ENCODE results near the gene LGMN.
A peak's percentile ranks its signal among the peaks of the same experiment; 100 is the strongest.
"Not testable (repeated sequence)": the region's sequence is repeated elsewhere in the genome, so short reads cannot be mapped to it uniquely, and the experiment has no call there.

LGMN gene

GRCh38 chr14:92759679-92760523, 11.5 kb upstream of the LGMN start:
- no peak for DNase-seq

DNA sequence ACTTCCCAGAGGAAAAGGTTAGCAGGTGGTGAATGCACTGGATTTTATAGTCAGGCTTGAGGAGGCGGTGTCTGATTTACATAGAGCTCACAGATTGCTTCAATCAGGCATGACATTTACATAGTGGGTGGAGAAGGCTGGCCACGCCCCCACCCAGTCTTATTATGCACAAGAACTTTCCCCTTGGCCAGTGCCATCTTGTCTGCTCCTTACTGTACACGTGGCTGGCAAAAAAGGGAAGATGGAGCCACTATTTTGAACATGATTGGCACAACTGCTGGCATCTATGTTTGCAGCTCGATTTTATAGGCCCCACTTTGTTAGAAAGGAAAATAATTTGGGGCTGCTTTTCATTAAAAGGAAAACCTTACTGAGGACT, 10.9 kb upstream of the LGMN start:
- no peak for DNase-seq

DNA sequence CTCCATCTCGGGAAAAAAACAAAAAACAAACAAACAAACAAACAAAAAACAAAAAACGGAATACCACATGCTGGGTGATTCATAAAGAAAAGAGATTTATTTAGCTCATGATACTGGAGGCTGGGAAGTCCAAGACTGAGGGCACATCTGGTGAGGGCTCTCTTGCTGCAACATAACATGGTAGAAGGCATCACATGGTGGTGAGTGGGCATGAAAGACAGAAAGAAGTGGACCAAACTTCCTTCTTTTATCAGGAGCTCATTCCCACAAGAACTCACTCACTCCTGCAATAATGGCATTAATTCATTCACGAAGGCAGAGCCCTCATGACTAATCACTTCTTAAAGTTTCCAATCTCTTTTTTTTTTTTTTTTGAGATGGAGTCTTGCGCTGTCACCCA, 8.0 kb upstream of the LGMN start:
- DNase-seq = no peak

- DNase-seq = no peak
These were observed 7.1 kb upstream of the LGMN start for GRCh38 chr14:92755495-92755894.

DNA sequence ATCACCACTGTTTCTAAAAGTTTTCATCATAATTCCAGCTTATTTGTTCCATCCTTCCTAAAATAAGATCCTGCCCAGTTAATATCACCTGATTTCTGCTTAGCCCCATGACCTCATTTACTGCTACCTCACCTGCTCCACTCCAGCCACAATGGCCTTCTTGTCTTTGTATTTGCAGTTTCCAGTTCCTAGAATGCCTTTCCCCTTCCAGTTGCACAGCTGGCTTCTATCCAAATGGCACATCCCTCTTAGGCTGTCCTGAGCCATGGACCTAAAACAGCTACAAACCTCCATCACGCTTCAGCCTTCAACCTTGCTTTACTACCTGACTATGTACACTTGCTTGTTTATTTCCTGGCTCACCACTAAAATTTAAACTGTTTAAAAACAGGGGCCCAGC, 6.5 kb upstream of the LGMN start:
- DNase-seq = no peak

DNA sequence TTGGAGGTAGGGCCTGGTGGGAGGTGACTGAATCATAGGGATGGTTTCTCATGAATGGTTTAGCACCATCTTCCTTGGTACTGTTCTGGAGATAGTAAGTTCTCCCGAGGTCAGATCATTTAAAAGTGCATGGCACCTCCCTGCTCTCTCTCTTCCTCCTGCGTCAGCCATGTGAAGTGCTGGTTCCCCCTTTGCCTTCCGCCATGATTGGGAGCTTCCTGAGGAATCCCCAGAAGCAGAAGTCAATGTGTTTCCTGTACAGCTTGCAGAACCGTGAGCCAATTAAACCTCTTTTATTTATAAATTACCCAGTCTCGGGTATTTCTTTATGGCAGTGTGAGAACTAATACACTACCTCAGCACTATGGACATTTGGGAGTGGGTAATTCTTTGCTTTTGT, 4.8 kb upstream of the LGMN start:
- no peak for DNase-seq

GRCh38 chr14:92751819-92752218, 3.4 kb upstream of the LGMN start:
- no peak for DNase-seq

- no peak for DNase-seq
These were observed 2.6 kb upstream of the LGMN start for GRCh38 chr14:92750994-92751400.

DNA sequence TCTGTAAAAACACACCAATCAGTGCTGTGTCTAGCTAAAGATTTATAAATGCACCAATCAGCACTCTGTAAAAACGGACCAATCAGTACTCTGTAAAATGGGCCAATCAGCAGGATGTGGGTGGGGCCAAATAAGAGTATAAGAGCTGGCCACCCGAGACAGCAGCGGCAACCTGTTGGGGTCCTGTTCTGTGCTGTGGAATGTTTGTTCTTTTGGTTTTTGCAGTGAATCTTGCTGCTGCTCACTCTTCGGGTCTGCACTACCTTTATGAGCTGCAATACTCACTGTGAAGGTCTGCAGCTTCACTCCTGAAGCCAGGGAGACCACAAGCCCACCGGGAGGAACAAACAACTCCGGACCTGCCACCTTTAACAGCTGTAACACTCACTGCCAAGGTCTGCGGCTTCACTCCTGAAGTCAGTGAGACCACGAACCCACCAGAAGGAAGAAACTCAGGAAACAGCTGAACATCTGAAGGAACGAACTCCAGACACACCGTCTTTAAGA, 1.8 kb upstream of the LGMN start:
- not testable (repeated sequence) for DNase-seq

DNA sequence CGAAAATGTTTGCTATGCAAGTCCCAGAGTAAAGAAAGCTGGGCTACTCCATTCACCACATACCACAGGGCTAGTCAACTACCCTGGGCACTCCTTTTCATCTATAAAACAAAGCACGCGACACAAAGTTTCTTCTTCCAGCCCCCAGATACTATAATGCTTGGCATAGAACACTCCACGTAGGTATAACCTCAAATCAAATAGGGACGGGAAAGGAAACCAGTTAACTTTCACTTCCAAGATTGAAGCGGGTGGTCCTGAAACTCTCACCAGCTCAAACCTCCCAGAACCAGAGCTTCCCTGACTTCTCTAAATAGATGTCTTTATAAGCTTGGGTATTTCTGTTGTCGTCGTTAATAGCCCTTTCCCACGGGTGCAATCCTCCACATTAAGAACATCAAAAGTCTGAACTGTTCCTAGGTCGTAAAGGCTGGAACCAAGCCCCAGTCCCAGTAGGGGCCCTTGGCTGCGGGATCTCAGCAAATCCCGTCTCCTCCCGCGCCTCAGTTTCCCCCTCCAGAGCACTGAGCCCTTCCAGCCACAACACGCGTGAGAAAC, 647 bp downstream of the LGMN start:
- DNase-seq = no peak

- no peak for DNase-seq
These were observed 4.2 kb downstream of the LGMN start for GRCh38 chr14:92744198-92744597.

GRCh38 chr14:92740440-92740839, 8.0 kb downstream of the LGMN start:
- DNase-seq = no peak

- DNase-seq = no peak
These were observed 10.7 kb downstream of the LGMN start for GRCh38 chr14:92737619-92738188.

- DNase-seq = no peak
These were observed 11.2 kb downstream of the LGMN start for GRCh38 chr14:92737206-92737605.

GRCh38 chr14:92735344-92735743, 13.1 kb downstream of the LGMN start:
- DNase-seq = no peak

DNA sequence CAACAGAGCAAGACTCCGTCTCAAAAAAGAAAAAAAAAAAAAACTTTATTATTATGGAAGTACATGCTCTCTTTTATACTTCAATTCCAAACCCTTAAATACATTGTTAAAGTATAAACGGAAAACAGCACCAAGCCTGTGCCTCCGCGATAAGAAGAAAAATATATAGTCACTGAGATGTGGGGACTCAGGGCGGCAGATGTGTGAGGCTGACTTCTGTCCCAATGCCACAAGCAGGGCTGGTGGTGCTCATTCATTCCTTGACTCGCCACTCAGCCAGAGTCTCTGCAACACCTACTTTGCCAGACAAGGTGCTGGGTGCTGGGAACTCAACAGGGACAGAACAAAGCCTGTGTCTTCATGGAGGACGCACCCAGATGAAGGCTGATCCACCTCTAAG, 13.8 kb downstream of the LGMN start:
- no peak for DNase-seq

- no peak for DNase-seq
These were observed 15.4 kb downstream of the LGMN start for GRCh38 chr14:92733007-92733406.

- no peak for DNase-seq
These were observed 16.8 kb downstream of the LGMN start for GRCh38 chr14:92731622-92732115.

GRCh38 chr14:92729634-92730358, 18.6 kb downstream of the LGMN start:
- DNase-seq = peak; percentile 22

DNA sequence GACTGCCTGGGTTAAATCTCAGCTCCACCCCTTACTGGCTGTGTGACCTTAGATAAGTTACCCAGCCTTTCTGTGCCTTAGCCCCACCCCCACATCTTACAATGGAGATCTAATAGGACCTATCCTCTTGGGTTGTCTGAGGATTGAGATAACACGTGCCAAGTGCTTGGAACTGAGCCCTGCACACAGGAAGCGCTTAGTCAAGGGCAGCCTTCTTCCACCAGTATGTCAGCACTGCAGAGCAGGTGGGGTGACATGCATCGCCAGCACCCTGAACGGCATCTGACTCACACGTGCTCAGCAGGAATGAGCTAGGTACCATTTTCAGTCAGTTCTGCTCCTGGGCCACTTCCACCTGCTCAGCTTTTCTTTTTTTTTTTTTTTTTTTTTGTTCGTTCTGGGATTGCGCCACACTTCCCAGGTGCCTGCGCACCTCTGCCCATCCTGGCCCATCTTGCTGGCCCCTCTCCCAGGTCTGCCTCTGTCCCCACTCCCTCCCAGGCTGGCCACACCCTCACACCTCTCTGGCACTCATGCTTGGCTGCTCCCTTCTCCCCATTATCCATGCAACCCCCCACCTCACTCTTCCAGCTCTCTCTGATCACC, 19.6 kb downstream of the LGMN start:
- peak; percentile 20 for DNase-seq

DNA sequence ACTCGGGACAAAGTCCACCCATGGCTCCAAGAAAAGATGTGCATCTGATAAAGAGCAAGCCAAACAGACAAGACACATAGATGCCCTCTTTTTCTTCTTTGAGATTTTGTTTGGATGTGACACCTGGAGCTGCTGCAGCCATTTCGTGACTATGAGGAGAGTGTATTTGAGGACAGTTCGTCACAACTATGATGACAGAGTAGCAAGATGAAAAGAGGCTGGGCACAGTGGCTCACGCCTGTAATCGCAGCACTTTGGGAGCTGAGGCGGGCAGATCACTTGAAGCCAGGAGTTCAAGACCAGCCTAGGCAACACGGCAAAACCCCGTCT, 21.5 kb downstream of the LGMN start:
- DNase-seq = no peak

GRCh38 chr14:92726135-92726932, 22.1 kb downstream of the LGMN start:
- peak; percentile 18 for DNase-seq

All from left hindlimb (tissue), 1 donor.